Pulmonary artery endothelial cell (primary cell): Measurements from ENCODE around the gene DGKI. TPM values are rescaled to one million over a fixed set of nuclear protein-coding genes. Genes with fewer than 3 reads are reported as not detected.
A peak's percentile ranks its signal among the peaks of the same experiment; 100 is the strongest.
"Not testable (repeated sequence)": the region's sequence is repeated elsewhere in the genome, so short reads cannot be mapped to it uniquely, and the experiment has no call there.

Experiments used
- DNase-seq: peaks from one replicate; pipeline ENCODE4 v3.0.0-alpha.2; 2011; ENCODE audit warnings: low read depth, low spot score
- total RNA-seq: library from RNA; depleted of rRNA; stranded (reverse); fragments of >200 nt; gene quantifications from 2 replicates; pipeline ENCODE4 v1.2.3, GENCODE V29; 2014

The DGKI gene
- total RNA-seq, 1 donor from 2014 or later = 0.33 TPM

GRCh38 chr7:137742051-137742450 lies 104.7 kb downstream of the DGKI start:
- DNase-seq = no peak

DNA sequence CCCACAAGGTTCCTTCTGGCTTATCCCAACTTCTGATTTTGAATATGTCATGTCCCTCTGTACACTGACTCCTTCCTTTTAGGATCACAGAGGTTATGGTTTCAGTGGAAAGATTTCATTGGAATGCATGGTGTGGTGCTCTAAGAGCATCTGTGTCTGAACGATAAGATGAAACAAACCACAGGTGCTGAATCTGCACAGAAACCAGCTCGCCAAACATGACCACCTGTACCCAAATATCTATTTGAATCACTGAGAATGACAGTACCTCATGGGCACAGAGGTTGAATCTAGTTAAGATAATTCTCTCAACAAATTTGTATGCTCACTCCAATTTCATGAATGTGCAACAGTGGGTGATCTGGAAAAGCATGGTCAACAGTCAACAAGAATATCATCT lies 105.3 kb downstream of the DGKI start:
- DNase-seq = no peak

DNA sequence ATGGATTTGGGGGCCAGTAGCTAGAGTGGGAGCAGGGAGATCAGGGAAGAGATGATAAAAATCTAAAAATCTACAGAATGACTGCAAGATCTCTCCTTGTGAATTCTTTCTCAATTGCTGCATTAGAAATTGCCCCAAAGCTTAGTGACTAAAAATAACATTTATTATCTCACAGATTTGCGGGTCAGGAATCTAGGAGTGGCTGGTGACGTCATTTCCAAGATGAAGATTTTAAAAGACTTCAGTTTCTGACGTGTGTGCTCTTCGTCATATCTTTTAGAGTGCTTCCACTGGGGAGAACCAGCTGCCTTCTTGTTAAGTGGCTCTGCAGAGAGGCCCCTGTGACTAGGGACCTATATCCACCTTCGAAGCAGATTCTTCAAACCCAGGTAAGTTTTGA lies 112.6 kb downstream of the DGKI start:
- no peak for DNase-seq

DNA sequence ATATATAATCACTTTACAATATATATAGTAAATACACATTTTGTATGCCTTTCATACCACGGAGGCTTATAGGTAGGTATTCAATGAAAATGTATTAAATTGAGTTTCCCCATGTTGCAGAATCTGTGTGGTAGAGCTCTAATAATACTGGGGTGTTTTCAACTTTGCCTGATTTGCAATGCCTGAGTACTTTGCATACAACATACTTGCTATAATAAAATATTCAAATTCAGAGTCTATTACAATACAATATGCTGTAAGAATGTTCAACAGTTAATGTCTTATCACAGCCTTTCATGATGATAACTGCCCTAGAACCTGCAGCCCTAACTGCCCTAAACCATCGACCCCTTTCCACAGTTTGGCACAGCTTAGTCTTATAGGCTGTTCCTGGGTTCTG lies 114.6 kb downstream of the DGKI start:
- DNase-seq = no peak

- no peak for DNase-seq
Measured at GRCh38 chr7:137731436-137731835, 115.3 kb downstream of the DGKI start.

GRCh38 chr7:137728426-137728825 lies 118.3 kb downstream of the DGKI start:
- DNase-seq = no peak

DNA sequence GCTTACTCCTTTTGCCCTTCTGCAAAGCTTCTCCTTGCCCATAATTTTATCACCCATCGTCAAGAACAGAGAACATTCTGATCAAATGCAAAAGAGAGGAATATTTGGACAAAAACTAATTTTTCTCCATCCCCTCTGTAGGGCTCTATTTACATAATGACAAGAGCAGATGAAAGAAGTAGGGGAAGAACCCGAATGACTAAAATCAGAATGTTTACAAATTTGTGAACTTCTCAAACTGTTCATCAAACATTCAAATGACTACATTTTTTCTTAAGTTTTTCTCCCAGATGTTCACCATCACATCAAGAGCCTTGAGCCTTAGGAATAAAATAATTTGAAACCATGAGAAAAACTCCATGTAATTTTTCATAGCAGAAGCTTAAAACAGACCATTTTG lies 119.4 kb downstream of the DGKI start:
- DNase-seq = no peak

- DNase-seq = no peak
Measured at GRCh38 chr7:137718355-137718754, 128.4 kb downstream of the DGKI start.

DNA sequence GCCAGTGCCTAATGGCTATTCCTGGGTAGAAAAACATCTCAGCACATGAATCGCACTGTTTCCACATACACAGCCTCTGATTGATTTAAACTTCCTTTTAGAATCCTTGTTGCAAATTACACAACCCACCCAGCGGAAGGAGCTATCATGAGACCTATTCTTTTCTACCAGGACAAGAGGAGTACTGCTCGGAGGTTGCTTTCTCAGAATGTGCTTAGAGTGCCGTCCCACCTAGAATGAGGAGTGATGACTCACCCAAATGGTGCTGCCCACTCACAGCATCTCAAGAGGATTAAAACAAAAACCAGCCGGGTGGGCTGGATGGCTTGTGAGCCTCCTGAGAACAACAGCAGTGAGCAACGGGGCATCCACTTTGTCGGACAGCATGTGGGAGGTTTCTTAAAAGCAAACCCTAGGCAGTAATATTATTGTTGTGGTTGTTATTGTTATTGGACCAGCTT lies 128.9 kb downstream of the DGKI start:
- DNase-seq = no peak

DNA sequence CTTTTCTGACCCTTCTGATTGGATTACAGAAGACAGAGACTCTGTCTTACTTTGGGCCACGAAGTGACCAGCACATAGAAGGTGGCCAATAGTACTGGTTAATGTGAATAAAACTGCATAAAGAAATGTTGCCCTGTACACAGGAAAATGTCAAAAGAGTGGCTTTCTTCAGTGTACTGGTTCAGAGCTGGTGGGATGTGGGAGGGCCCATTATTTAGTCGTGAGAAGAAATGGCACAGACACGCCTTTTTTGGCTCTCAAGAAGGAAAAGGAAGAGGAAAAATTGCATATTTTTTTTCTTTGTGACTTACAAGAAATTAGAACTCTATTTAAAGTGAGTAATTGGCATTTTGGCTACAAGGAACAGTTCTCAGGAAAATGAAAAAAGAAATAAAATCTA lies 129.7 kb downstream of the DGKI start:
- DNase-seq = no peak

GRCh38 chr7:137716061-137716460 lies 130.7 kb downstream of the DGKI start:
- no peak for DNase-seq

DNA sequence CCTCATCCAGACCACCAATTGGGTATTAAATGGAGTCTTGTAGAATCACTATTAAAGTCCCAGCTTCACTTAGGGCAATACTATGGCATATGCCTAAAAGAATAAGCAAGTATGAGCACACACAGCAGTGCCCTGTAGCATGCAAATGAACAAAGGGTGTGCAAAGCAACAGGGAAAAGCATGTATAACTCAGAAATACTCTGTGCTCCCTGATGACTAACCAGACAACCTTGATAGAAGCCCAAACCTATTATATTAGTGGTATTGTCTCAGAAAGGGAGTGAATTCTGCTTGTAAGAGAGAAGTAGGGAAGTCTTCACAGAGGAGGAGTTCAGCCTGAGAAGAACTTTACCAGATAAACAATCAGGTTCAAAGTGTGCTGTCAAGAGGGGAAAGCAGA lies 131.2 kb downstream of the DGKI start:
- DNase-seq = no peak

- no peak for DNase-seq
Measured at GRCh38 chr7:137715121-137715520, 131.7 kb downstream of the DGKI start.

DNA sequence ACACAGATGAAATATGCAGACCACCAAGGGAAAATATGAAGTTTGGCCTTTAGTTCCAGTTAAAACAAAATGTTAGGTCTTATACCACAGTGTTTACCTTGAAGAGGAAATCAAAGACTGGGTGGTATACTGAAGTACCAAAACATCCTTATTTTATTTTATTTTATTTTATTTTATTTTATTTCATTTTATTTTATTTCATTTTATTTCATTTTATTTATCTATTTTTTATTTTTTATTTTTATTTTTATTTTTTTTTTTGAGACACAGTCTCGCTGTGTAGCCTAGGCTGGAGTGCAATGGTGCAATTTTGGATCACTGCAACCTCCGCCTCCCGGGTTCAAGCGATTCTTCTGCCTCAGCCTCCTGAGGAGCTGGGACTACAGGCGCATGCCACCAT lies 140.4 kb downstream of the DGKI start:
- DNase-seq = not testable (repeated sequence)

- no peak for DNase-seq
Measured at GRCh38 chr7:137704723-137705122, 142.1 kb downstream of the DGKI start.

- DNase-seq = no peak
Measured at GRCh38 chr7:137703291-137704010, 143.3 kb downstream of the DGKI start.

GRCh38 chr7:137696988-137697387 lies 149.8 kb downstream of the DGKI start:
- DNase-seq = no peak

- no peak for DNase-seq
Measured at GRCh38 chr7:137696376-137696775, 150.4 kb downstream of the DGKI start.

GRCh38 chr7:137695942-137696341 lies 150.8 kb downstream of the DGKI start:
- peak; percentile 43 for DNase-seq

DNA sequence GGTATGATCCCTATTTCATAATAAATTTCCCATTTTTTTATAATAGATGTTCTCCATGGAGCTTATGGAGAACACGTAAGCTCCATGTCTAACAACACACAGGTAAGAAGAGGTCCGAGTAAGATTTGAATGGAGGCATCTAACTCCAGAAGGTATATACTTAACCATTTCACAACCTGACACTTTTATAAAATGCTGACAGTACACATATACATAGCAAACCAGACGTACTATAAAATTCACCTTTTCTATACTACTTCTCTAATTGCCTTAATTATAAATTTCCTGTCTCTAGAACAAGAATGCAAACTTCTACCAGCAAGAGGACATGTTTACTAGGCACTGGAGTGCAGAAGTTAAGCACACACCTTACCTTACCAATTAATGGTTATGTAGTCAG lies 151.3 kb downstream of the DGKI start:
- no peak for DNase-seq

DNA sequence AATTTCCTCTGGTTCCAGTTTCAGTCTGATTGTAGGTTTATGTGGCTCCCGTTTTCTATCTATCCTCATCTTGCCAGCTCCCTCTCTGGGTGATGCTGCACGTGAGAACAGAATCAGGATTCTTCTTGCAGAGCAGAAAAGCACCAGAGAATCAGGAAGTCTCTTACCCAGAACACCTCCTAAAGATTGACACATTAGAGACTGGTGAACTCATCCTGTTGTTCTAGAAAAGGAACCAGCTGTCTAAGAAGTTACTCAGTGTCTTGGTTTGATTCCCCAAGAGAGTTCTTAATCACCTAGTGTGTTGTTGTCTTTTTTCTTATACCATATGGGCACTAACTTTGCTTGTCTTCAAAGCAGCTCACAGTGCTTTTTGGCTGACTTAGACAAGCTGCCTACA lies 152.4 kb downstream of the DGKI start:
- DNase-seq = no peak

- no peak for DNase-seq
Measured at GRCh38 chr7:137692399-137692798, 154.4 kb downstream of the DGKI start.

- DNase-seq = no peak
Measured at GRCh38 chr7:137691566-137691965, 155.2 kb downstream of the DGKI start.

DNA sequence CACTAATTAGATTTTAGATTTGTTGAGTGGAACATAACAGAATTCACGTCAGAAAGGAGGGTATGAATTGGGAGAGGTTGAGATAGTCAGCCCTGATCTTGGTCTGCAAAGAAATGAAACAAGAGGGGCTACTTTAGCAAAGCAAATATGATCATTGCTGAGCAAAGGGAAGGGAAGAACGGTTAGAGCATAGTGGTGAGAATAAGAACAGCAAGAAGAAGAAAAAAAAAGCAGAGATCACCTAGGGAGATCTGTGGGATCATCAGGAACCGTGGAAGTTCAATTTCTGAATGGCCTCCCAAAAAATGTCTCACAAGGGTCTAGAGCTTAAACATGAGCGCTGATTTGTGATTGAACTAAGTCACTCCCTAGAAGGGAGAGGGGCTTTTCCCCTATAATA lies 156.1 kb downstream of the DGKI start:
- DNase-seq = no peak
